HG03565 (cell line): ENCODE measurements around the gene BMPR1A.

ENCODE experiments used
- ATAC-seq: cut with Tn5 transposase; IDR thresholded peaks from one replicate; pipeline ENCODE4 v1.9.1; 2021; ENCODE audit warnings: mild to moderate bottlenecking, moderate library complexity; ENCODE audit not compliant: unreplicated experiment

Gene BMPR1A

DNA sequence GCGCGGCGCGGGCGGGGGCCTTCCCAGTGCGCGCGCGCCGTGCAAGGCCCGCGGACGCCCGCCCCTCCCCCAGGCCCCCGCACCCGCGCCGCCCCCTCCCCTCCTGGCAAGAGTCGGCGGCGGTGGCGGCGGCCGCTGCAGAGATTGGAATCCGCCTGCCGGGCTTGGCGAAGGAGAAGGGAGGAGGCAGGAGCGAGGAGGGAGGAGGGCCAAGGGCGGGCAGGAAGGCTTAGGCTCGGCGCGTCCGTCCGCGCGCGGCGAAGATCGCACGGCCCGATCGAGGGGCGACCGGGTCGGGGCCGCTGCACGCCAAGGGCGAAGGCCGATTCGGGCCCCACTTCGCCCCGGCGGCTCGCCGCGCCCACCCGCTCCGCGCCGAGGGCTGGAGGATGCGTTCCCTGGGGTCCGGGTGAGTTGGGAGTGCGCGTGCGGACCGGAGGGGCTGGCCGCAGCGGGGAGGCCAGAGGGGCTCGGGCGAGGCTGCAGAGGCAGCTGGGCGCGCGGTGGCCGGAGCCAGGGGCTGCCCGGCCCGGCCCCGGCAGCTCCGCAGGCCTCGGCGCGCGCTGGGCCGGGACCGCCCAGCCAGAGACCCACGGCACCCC, at the start of gene BMPR1A:
Gene BMPR1A (plus strand): TSS at position 109 of the 602 bp plus-strand sequence. CDS start 119,400 bp downstream, outside the sequence.
- ATAC-seq = peak; percentile 10

DNA sequence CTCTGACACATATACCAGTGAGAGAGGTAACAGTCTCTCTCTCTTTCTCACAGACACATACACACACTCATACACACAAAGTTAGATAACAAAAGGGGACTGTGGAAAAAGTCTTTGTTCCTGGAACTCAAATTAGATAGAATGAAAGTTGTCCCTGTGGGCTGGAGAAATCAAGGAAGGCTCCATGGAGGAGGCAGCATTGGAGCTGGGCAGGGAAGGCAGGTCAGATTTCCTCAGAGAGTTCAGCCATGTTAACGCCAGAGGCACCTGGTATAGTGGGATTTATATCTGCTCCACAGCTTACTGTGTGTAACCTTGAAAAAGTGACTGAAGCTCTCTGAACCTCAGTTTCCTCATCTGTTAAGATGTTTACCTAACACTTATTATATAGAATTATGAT, 49.4 kb upstream of the BMPR1A start:
- no peak for ATAC-seq

DNA sequence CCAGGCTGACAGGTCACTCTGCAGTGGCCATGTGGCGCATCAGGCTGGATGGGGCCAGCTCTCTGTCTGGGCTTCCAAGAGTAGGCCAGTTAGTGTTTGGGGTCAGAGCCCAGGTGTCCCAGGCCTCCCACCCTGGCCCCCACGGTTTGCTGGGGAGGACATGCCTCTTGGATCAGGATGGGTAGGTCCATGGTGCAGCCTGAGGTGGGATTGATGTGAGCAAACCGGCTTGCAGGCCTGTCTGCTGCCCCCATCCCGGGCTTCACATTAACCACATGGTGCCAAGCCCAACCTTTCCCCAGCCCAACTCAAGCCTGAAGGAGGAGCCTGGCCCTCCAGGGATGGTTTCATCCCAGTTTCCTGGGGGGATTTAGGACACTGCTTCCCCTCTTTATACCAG, 48.9 kb upstream of the BMPR1A start:
- no peak for ATAC-seq

DNA sequence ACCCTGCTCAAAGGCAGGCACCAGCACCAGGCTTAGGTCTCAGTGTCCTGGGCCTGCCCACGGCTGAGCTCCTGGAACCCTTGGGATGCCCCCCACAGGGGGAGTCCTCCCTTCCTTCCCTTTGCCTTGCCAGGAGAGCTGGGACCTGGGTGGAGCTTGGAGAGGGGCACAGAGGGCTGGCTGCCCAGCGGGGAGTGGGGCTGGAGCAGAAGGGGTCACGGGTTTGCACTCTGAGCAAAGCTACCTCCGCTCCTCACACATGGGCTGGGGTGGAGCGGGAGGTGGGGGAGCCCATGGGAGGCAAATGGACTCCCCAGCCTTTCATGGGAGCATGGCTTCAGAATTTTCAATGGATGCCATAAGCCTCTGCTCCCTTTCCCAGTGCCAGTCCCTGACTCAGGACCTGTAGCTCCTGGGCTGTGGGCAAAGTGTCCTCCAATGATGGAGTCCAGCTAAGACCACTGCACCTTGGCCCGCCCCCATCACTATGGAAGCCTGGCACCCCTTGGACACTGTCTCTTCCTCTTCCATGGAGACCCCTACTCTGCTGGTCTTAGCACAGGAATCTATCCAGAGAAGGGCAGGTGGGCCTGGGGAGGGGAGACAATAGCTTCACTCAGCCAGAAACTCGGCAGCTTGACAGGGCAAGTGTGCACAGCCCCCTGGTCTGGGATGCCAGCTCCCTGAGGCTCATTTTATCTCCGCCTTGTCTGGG, 48.2 kb upstream of the BMPR1A start:
- ATAC-seq = no peak

DNA sequence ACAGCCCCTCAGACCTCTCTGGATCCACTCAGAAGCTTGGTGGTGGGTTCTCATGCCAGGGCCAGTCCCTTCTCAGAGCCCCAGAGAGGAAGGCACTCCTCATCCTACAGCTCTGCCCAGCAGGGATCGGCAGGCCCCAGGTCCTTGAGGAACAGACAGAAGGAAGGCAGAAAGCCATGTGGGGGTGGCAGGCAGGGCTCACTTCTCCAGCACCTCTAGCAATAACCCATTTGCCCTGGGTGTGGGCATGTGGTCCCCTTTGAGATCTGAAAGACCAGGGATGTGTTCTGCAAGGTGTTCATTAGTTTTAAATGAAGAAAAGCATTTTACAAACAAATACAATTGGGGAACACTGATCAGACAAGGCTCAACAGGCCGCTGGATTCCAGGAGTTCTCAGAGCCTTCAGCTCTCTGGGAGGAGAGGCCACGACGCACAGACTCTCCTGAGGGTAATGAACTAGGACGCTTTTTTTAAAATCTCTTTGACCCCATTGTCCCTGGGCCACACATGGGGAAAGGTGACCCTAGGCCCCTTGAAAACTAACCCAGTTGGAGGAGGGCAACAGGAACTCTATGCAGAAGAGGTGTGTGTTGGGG, 47.5 kb upstream of the BMPR1A start:
- no peak for ATAC-seq

DNA sequence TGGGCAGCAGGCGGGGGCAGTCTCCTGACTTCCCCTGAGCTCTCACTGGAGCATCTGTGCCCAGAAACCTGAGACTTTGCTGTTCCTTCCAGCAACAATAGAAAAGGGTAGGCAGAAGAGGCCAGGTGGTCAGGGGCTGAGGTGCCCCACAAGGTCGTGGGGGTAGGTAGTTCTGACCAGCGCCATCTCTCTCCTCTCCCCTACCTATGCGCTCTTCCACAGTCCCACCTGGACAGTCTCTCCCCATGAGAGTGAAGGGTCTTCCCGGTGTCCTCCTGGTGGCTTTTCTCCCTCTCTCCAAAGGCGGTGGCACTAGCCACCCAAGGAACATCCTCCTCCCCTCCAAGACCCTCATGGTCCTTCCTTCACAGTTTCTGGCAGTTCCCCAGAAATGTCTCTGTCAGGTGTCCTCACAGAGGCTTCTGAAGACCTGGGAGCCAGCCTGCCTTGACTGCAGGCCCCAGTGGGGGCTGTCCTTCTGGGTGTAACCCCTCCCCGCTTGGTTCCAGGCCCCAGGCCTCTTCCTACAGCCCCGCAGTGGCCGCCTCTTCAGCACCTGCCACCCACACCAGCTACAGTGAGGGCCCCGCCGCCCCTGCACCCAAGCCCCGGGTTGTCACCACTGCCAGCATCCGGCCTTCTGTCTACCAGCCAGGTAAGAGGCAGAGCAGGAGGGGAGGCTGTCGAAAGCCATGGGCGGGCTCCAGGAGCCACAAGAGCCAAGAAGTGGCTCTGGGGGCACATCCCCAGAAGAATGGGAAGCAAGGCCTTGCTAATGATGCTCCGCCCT, 46.8 kb upstream of the BMPR1A start:
- ATAC-seq = no peak

DNA sequence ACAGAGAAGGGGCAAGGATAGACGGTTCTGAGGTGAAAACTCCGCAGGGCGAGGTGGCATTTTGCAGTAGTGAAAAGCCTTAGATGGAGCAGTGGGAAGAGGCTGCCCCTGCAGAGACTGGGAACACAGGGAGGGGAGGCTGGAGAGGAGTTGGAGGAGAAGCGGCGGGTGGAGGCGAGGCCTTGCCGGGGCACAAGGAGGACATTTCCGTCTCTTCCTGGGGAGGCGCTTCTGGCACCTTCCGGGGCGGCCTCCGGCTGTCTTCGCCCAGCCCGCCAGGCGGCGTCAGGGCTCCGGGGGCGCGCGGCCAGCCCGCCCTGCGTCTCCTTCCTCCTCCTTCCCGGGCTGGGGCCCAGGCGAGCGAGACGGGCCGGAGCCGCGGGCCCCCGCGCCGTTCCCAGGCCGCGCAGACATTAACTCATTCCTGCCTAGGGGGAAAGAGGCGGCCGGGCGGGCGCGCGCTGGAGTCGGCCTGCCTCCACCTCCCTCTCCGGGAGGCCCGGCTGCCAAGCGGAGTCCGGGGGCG, 45.4 kb upstream of the BMPR1A start:
- peak; percentile 77 for ATAC-seq

DNA sequence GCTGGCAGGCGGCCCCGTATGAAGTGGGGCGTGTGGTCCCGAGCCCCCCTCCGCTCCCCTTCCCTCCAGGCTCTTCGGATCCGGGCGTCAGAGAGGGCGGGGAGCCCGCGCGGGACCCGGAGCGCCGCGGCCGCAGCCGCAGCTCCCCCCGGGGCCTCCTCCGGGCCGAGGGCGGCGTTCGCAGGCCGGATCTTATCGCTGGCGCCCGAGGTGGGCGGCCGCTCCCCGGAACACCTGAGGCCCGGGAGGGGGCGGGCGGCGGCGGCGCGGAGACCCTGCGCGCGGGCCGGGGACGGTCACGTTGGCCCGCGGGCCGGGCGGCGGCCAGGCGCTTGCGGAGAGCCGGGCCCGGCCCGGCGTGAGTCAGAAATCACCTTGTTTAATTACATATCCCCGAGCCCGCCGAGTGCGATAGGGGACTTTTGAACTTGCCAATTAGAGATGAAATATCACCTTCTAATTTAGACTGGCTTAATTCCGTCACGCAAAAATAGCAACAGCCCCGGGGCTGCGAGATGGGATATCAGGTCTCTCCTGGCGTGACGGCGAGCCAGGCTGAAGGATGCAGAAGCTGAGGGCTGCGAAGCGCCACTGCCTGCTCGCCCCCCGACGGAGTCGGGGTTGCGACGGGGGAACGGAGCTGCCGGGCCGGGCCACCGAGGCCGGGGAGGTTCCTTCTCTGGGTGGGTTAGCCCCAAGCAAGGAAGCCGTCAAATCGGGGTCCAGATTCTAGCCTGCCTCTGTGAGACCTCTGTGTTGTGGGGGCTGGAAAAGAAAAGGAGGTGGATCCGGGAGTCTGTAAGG, 44.7 kb upstream of the BMPR1A start:
- ATAC-seq = peak; percentile 30

DNA sequence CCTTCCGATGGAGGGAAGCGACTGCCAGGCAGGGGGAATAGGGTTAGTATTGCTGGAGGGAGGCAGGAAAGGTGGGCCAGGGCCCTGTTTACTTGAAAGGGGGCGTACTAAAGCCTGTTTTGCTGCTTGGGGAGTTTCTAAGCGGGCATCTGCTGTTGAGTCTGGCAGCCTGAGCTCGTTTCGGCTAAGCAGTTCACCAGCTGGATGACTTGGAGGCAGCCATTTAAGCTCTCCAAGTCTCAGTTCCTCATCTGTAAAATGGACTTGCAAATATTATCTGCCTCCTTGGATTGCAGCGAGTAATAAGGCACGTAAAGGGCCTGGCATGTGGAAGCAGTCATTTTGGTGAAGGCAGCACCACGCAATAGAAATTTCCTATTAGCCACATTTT, 44.1 kb upstream of the BMPR1A start:
- ATAC-seq = no peak

DNA sequence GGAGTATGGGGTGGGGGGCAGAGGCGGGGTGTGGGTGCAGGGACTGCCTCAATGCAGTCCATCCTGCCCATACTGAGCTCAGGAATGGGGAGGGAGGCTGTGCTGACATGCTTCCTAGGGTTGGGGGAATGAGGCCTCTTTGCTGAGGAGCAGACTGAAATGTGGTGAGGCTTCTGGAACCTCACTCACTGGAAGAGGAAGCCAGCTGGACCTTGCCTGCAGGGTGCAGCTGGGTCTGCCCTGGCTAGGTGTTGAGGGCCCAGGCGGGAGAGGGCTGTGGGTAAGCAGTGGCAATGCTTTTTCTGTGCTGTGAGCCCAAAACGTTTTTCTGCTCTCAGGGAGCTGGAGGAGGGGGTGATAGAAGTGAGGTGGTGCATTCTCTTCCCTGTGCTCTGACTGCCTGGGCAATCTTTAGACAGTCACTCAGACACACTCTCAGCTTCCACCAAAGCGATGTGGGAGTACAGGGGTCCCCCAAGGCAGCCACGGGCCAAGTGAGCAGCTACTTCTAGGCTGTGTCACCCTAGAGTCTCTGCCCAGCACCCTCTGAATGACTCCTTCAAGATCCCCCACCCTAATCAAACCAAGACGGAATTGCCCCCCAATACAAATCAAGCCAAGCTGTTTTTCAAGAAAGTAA, 41.1 kb upstream of the BMPR1A start:
- ATAC-seq = no peak

DNA sequence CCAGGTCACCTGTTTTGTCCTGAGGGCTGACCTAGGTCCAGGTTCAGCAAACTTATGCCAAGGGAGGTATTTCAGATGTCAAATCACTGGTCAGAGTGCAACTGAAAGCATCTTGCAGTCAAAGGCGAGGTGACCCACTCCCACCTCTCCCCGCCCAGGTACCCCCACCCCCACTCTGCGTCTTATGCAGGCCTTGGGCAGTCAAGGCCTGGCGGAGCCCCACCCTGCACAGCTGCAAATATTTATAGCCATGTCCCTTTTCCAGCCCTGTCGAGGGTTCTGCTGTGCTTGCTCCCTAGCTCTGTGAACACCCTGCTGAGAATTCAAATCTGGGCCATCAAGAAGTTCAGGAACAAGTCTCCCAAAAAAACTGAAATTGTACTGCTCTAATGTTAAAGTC, 40.6 kb upstream of the BMPR1A start:
- ATAC-seq = no peak

DNA sequence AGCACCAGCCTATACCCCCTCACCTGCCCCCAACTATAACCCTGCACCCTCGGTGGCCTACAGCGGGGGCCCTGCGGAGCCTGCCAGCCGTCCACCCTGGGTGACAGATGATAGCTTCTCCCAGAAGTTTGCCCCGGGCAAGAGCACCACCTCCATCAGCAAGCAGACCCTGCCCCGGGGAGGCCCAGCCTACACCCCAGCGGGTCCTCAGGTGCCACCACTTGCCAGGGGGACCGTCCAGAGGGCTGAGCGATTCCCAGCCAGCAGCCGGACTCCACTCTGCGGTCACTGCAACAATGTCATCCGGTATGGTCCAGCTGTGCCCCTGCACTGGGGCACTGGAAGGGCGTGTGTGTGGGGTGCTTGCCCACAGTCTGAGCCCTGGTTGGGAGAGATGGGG, 40.0 kb upstream of the BMPR1A start:
- ATAC-seq = no peak

DNA sequence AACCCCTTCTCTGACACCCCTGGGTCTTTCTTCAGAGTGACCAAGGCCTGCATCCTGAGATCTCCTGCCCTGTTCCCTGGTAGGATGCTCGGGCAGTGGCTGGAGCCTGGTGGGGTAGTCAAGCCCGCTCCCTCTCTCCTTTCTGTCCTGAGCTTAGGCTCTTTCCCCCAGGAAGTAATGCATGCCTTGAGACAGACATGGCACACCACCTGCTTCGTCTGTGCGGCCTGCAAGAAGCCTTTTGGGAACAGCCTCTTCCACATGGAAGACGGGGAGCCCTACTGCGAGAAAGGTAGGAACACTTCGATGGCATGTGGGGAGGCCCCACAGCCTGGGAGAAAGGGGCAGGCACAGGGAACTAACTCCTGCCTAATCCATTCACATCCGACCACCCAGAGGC, 37.9 kb upstream of the BMPR1A start:
- no peak for ATAC-seq

DNA sequence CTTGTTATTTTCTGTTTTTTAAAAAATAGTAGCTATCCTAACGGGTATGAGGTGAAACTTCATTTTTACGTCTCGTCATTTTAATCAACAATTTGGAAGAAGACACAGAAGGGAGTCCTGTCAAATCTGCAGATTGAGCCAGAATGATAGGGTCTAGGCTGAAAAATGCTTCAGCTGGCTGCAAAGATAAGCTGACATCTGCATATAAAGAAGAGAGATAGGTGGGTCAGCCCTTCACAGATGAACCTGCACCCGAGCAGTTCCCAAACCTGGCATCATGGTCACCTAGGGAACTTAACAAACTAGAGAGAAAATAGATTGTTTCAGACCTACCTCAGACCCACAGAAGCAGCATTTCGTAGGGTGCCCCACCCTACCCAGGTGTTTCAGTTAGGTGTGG, 35.2 kb upstream of the BMPR1A start:
- no peak for ATAC-seq

DNA sequence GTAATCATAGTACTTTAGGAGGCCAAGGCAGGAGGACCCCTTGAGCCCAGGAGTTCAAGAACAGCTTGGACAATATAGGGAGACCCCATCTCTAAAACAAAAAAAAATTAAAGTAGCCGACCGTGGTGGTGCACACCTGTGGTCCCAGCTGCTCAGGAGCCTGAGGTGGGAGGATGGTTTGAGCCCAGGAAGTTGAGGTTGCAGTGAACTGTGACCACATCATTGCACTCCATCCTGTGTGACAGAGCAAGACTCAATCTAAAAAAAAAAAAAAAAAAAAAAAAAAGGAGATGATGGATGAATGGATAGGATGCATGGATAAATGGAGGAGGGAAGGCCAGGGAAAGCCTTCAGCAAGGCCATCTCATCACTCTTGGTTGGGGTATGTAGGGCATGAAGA, 33.4 kb upstream of the BMPR1A start:
- no peak for ATAC-seq

DNA sequence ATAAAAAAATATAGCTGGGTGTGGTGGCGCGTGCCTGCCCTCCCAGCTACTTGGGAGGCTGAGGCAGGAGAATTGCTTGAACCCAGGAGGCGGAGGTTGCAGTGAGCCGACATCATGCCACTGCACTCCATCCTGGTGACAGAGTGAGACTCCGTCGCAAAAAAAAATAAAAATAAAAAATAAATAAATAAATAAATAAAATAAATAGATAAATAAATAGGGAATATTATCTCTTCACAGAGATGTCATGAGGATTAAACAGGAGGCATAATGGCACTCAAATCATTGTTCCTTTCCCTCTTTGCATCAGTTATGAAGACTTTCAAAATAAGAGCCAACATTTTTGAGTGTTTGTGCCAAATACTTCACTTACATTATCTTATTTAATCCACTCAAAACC, 32.0 kb upstream of the BMPR1A start:
- ATAC-seq = no peak

DNA sequence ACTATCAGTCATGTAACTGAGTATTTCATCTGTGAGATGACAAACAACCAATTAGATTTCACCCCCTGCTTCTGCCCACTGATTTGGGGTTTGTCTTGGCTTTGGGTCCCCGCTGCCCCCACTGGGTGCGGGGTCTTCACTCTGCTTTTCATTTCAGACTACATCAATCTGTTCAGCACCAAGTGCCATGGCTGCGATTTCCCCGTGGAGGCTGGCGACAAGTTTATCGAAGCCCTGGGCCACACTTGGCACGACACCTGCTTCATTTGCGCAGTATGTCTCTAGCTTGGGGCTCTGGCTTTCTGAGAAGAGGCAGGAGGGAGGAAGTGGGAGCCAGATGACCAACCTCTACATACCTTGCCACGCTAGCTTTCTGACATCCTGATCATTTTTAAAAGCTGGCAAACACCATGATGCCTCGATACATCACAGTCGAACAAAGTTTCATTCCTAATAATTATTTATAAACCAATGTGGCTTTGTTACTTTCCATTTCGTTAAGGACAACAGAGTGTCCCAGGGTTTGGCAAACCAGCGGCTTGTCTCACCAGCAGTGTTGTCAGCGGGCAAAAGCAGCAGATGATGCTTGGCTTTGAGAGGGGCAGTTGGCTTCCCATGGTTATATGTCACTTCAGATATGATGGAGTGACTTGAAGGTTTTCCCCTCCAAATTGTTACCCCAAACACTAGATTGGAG, 30.3 kb upstream of the BMPR1A start:
- ATAC-seq = no peak

DNA sequence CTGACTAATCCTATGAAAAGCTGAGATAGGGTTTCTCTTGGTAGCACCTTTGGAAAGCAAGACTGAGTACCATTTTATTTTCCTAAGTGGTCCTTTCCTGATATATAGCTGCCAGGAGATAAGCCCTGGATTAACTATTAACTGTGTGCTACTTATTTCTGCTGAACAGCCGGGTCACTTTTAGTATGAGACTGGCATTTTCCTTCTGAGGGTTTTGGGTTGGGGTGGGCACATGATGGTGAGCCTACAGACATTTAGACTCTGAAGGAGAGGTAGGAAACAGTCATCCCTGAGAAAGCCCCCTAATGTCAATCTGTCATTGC, 29.8 kb upstream of the BMPR1A start:
- no peak for ATAC-seq

DNA sequence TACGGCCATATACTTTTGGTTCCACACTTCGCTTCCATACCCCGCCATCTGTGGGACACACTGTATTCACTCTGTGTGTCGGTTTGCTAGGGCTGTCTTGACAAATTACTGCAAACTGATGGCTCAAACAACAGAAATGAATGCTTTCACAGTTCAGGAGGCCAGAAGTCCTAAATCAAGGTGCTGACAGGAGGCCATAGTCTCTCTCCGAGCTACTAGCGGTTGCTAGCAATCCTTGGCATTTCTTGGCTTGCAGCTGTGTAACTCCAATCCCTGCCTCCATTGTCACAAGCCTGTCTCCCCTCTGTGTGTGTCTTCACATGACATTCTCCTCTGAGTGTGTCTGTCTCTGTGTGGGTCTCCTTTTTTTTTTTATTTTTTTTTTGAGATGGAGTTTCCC, 28.9 kb upstream of the BMPR1A start:
- ATAC-seq = no peak

DNA sequence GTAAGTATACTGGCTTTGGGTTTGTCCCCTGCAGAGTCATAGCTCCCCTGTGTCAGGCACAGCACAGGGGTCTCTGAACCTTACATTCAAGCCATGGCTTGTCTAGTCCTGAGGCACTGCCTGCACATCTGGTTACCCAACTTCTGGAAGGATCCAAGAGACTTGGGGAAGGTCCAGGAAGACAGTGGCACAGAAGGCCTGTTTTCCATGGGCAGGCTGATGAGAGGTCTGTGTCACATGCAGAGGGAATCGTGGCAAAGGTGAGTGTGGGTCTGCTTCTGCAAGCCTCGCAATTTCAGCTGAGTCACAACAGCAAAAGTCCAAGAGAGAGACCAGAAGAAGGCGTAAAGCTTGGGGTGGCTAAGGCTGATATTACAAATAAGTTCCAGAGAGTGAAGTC, 28.4 kb upstream of the BMPR1A start:
- no peak for ATAC-seq
